ENCODE data around the gene OR52E4. TPM values are rescaled to one million over a fixed set of nuclear protein-coding genes. Genes with fewer than 3 reads are reported as not detected.

The OR52E4 gene
- total RNA-seq, 6 experiments from 2014 or later: not detected

DNA sequence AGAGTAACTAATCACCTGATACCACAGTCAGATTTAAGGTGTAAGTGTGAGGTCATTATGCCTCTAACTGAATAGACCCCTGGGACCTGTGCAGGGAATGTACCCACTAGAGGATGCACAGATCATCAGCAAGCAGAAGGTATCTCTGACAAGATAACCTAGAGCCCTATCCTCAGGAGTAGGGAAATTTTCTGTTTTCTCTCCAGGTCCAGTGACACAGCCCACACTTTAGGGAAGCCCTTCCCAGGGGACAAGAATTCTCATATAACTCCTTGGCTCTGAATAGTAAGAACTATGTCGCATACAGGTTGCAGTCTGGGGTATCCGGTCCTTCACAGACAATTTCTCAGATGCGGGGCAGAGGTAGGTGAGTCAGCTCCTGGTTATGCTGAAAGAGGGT is 12.5 kb downstream of the OR52E4 start, which contains the start of gene OR52E5:
Gene OR52E5 (plus strand): TSS at position 301 of the 400 bp plus-strand sequence. CDS start 7,569 bp downstream, outside the sequence.
- ATAC-seq: no peak
- 88% methylated on average over 1 of the region's 3 CpGs for WGBS (ENCODE audit: insufficient coverage, low coverage, low lambda C conversion rate, missing lambda C conversion rate)
- Histone ChIP-seq H3K4me3 (no peak within 1 kb of the TSS), H3K36me3 (no peaks in the 10 kb centered on the region), H3K27me3 (no peaks in the 10 kb centered on the region), H3K9me3 (no peaks in the 10 kb centered on the region), H3K27ac (no peak within 1 kb of the TSS), H3K4me1 (no peaks in the 10 kb centered on the region)
- TF ChIP-seq, protein P1, sequence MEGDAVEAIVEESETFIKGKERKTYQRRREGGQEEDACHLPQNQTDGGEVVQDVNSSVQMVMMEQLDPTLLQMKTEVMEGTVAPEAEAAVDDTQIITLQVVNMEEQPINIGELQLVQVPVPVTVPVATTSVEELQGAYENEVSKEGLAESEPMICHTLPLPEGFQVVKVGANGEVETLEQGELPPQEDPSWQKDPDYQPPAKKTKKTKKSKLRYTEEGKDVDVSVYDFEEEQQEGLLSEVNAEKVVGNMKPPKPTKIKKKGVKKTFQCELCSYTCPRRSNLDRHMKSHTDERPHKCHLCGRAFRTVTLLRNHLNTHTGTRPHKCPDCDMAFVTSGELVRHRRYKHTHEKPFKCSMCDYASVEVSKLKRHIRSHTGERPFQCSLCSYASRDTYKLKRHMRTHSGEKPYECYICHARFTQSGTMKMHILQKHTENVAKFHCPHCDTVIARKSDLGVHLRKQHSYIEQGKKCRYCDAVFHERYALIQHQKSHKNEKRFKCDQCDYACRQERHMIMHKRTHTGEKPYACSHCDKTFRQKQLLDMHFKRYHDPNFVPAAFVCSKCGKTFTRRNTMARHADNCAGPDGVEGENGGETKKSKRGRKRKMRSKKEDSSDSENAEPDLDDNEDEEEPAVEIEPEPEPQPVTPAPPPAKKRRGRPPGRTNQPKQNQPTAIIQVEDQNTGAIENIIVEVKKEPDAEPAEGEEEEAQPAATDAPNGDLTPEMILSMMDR (IDR thresholded peaks at IDR 0.05): no peak
- TF ChIP-seq POLR2A (IDR thresholded peaks at IDR 0.05): no peak
- intact Hi-C loops (cut with DNase I): no loop called here
- DNase-seq: no peak

DNA sequence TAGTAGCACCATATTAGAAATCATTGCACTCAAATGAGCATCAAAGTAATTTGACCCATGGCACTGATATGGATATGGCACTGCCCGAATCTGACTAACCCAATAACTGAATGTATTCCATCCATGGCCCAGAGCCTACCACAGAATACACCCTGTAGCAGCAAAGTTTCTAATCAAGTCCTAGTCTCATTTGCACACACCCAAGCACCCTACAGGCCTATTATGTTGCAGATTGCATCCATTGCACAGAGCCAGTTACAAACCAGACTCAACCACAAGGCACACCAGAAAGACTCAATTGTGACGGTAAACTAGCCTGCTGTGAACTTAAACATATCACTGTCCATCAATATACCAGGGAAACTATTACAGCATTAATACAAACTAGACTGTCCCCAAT is 19.1 kb downstream of the OR52E4 start:
- intact Hi-C loops (cut with DNase I): no loop called here
- no peak for ATAC-seq
- WGBS (ENCODE audit: insufficient coverage, low coverage, low lambda C conversion rate, missing lambda C conversion rate): 52% methylated on average over 2 of the region's 2 CpGs

DNA sequence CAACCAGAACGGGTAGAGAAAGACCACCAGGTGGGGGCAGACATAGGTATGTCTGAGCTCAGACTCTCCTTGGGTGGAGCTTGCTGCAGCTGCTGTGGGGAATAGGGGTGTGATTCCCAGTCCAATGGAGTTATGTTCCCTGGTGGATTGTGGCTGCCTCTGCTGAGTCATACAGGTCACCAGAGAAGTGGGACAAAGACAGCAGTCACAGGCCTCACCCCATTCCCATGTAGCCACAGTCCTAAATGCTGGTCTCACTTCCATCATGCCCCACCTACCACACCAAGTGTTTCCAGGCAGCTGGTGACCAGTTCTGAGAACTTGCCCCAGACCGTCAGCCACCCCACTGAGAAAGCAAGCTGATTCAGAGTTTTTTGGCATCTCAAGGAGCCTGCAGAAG is 30.1 kb downstream of the OR52E4 start:
- no peak for DNase-seq
- WGBS (ENCODE audit: insufficient coverage, low coverage, low lambda C conversion rate, missing lambda C conversion rate): 10% methylated on average over 1 of the region's 2 CpGs
- no peak overlapping the region for H3K4me3 ChIP-seq
- intact Hi-C loops (cut with DNase I): no loop called here
- no peak overlapping the region for H3K27ac ChIP-seq
- H3K27me3 ChIP-seq: no peaks in the 10 kb centered on the region
- no peaks in the 10 kb centered on the region for H3K4me1 ChIP-seq
- no peaks in the 10 kb centered on the region for H3K36me3 ChIP-seq
- no peaks in the 10 kb centered on the region for H3K9me3 ChIP-seq
- no peak for ATAC-seq
- TF ChIP-seq, protein P1 (IDR thresholded peaks at IDR 0.05): no peak
- TF ChIP-seq POLR2A (IDR thresholded peaks at IDR 0.05): no peak

More for the DNA sequence above, 19.1 kb downstream of the OR52E4 start:
- Histone ChIP-seq H3K9me3 (no peaks in the 10 kb centered on the region), H3K36me3 (no peaks in the 10 kb centered on the region), H3K4me1 (no peaks in the 10 kb centered on the region), H3K27me3 (no peaks in the 10 kb centered on the region), H3K4me3 (no peak overlapping the region), H3K27ac (no peak overlapping the region)
- TF ChIP-seq, protein P1 (IDR thresholded peaks at IDR 0.05): no peak
- TF ChIP-seq POLR2A (IDR thresholded peaks at IDR 0.05): no peak
- no peak for DNase-seq

DNA sequence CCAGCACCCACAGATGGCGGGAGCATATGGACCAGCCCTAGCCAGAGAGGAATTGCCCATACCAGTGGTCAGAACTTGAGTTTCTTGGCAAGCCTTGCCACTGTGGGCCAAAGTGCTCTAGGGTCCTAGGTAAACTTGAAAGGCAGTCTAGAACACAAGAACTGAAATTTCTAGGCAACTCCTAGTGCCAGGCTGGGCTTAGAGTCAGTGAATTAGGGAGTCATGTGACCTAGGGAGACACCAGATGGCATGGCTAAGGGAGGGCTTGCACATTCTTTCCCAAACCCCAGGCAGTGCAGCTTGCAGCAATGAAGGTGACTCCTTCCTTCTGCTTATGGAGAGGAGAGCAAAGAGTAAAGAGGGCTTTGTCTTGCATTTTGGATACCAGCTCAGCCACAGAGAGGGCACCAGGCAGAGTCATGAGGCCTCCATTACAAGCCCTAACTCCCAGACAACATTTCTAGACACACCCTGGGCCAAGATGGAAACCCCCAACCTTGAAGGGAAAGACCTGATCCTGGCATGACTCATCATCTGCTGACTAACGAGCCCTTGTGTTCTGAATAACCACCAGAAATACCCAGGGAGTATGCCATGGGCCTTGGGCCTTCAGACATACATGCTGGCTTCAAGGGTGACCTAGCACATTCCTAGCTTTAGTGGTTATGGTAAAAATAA is 42.5 kb downstream of the OR52E4 start:
- Histone ChIP-seq H3K36me3 (no peaks in the 10 kb centered on the region), H3K4me3 (no peak overlapping the region), H3K4me1 (no peaks in the 10 kb centered on the region), H3K27me3 (no peaks in the 10 kb centered on the region), H3K9me3 (no peaks in the 10 kb centered on the region), H3K27ac (no peak overlapping the region)
- ATAC-seq (no peak), DNase-seq (no peak)
- TF ChIP-seq, protein P1 (IDR thresholded peaks at IDR 0.05): no peak
- TF ChIP-seq POLR2A (IDR thresholded peaks at IDR 0.05): no peak
- WGBS (ENCODE audit: insufficient coverage, low coverage, low lambda C conversion rate, missing lambda C conversion rate): 52% methylated on average over 2 of the region's 2 CpGs
- intact Hi-C loops (cut with DNase I): no loop called here

DNA sequence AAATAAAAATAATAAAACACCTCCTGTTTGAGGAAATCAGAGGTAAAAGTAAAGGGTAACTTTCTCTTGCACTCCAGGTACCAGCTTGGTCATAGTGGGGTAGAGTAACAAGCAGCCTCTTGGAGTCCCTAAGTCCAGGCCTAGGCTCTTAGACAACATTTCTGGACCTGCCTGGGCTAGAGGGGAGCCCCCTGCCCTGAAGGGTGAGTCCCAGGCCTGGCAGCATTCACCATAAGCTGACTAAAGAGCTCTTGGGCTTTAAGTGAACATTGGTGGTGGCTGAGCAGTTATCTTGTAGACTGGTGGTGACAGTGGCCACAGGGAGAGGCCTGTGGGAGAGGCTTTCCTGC is 43.0 kb downstream of the OR52E4 start:
- Histone ChIP-seq H3K4me1 (no peaks in the 10 kb centered on the region), H3K36me3 (no peaks in the 10 kb centered on the region), H3K9me3 (no peaks in the 10 kb centered on the region), H3K27ac (no peak overlapping the region), H3K4me3 (no peak overlapping the region), H3K27me3 (no peaks in the 10 kb centered on the region)
- TF ChIP-seq POLR2A (IDR thresholded peaks at IDR 0.05): no peak
- TF ChIP-seq, protein P1 (IDR thresholded peaks at IDR 0.05): no peak
- intact Hi-C loops (cut with DNase I): no loop called here
- no peak for ATAC-seq
- no peak for DNase-seq

Data from right lobe of liver (tissue), 6 donors.